ENCODE measurements around the gene RILPL1. TPM values are rescaled to one million over a fixed set of nuclear protein-coding genes. Genes with fewer than 3 reads are reported as not detected.
"Not testable (repeated sequence)": the region's sequence is repeated elsewhere in the genome, so short reads cannot be mapped to it uniquely, and the experiment has no call there.

The RILPL1 gene
- 1.6 TPM for polyA plus RNA-seq (2012; ENCODE audit: low read depth, missing spikeins)

GRCh38 chr12:123533672-123534643 lies at the start of gene RILPL1:
RILPL1 (minus strand) TSS chr12:123533719; CDS start chr12:123533482, 237 bp downstream.
- peak; percentile 70 for DNase-seq (ENCODE audit: insufficient read length, low spot score)
- TF ChIP-seq PAX5 (IDR thresholded peaks at IDR 0.05; ENCODE audit: insufficient read depth, low read length, severe bottlenecking) (no peak), POU2F2 (IDR thresholded peaks at IDR 0.05; ENCODE audit: low read depth, low read length) (no peak), POLR2A (IDR thresholded peaks at IDR 0.05; ENCODE audit: low read depth, low read length) (no peak), TAF1 (IDR thresholded peaks at IDR 0.05; ENCODE audit: low read depth, low read length) (no peak), POLR2AphosphoS5 (IDR thresholded peaks at IDR 0.05; ENCODE audit: low read depth, low read length) (no peak), SPI1 (IDR thresholded peaks at IDR 0.05; ENCODE audit: low read depth, low read length) (no peak)
- no peak for FAIRE-seq

GRCh38 chr12:123580772-123581171 lies 47.3 kb upstream of the RILPL1 start:
- DNase-seq (ENCODE audit: insufficient read length, low spot score) = no peak
- no peak for FAIRE-seq
- TF ChIP-seq POLR2AphosphoS5 (IDR thresholded peaks at IDR 0.05; ENCODE audit: low read depth, low read length) = no peak
- TF ChIP-seq SPI1 (IDR thresholded peaks at IDR 0.05; ENCODE audit: low read depth, low read length) = no peak

- FAIRE-seq; DNase-seq (ENCODE audit: insufficient read length, low spot score): not testable (repeated sequence)
These were observed 45.3 kb upstream of the RILPL1 start for GRCh38 chr12:123578829-123579228.

- TF ChIP-seq PAX5 (IDR thresholded peaks at IDR 0.05; ENCODE audit: insufficient read depth, low read length, severe bottlenecking) (no peak), POLR2AphosphoS5 (IDR thresholded peaks at IDR 0.05; ENCODE audit: low read depth, low read length) (no peak), TAF1 (IDR thresholded peaks at IDR 0.05; ENCODE audit: low read depth, low read length) (no peak), POLR2A (IDR thresholded peaks at IDR 0.05; ENCODE audit: low read depth, low read length) (no peak), SPI1 (IDR thresholded peaks at IDR 0.05; ENCODE audit: low read depth, low read length) (no peak), POU2F2 (IDR thresholded peaks at IDR 0.05; ENCODE audit: low read depth, low read length) (no peak)
- FAIRE-seq (no peak), DNase-seq (ENCODE audit: insufficient read length, low spot score) (no peak)
These were observed 44.7 kb upstream of the RILPL1 start for GRCh38 chr12:123578243-123578642.

GRCh38 chr12:123576611-123577010 lies 43.1 kb upstream of the RILPL1 start:
- FAIRE-seq (no peak), DNase-seq (ENCODE audit: insufficient read length, low spot score) (no peak)
- TF ChIP-seq PAX5 (IDR thresholded peaks at IDR 0.05; ENCODE audit: insufficient read depth, low read length, severe bottlenecking) = no peak
- no peak for TF ChIP-seq SPI1 (IDR thresholded peaks at IDR 0.05; ENCODE audit: low read depth, low read length)
- TF ChIP-seq TAF1 (IDR thresholded peaks at IDR 0.05; ENCODE audit: low read depth, low read length) = no peak
- TF ChIP-seq POLR2AphosphoS5 (IDR thresholded peaks at IDR 0.05; ENCODE audit: low read depth, low read length) = no peak
- TF ChIP-seq POLR2A (IDR thresholded peaks at IDR 0.05; ENCODE audit: low read depth, low read length) = no peak
- no peak for TF ChIP-seq POU2F2 (IDR thresholded peaks at IDR 0.05; ENCODE audit: low read depth, low read length)

GRCh38 chr12:123573870-123574269 lies 40.4 kb upstream of the RILPL1 start:
- no peak for FAIRE-seq
- DNase-seq (ENCODE audit: insufficient read length, low spot score) = no peak
- TF ChIP-seq POU2F2 (IDR thresholded peaks at IDR 0.05; ENCODE audit: low read depth, low read length) (no peak), TAF1 (IDR thresholded peaks at IDR 0.05; ENCODE audit: low read depth, low read length) (no peak), PAX5 (IDR thresholded peaks at IDR 0.05; ENCODE audit: insufficient read depth, low read length, severe bottlenecking) (no peak), POLR2A (IDR thresholded peaks at IDR 0.05; ENCODE audit: low read depth, low read length) (no peak), POLR2AphosphoS5 (IDR thresholded peaks at IDR 0.05; ENCODE audit: low read depth, low read length) (no peak), SPI1 (IDR thresholded peaks at IDR 0.05; ENCODE audit: low read depth, low read length) (no peak)

GRCh38 chr12:123572391-123572790 lies 38.9 kb upstream of the RILPL1 start:
- TF ChIP-seq TAF1 (IDR thresholded peaks at IDR 0.05; ENCODE audit: low read depth, low read length) = no peak
- no peak for TF ChIP-seq POLR2AphosphoS5 (IDR thresholded peaks at IDR 0.05; ENCODE audit: low read depth, low read length)
- no peak for TF ChIP-seq PAX5 (IDR thresholded peaks at IDR 0.05; ENCODE audit: insufficient read depth, low read length, severe bottlenecking)
- TF ChIP-seq POU2F2 (IDR thresholded peaks at IDR 0.05; ENCODE audit: low read depth, low read length) = no peak
- no peak for TF ChIP-seq SPI1 (IDR thresholded peaks at IDR 0.05; ENCODE audit: low read depth, low read length)
- TF ChIP-seq POLR2A (IDR thresholded peaks at IDR 0.05; ENCODE audit: low read depth, low read length) = no peak
- DNase-seq (ENCODE audit: insufficient read length, low spot score) = no peak
- no peak for FAIRE-seq

GRCh38 chr12:123571343-123571813 lies 37.9 kb upstream of the RILPL1 start:
- FAIRE-seq (no peak), DNase-seq (ENCODE audit: insufficient read length, low spot score) (no peak)
- no peak for TF ChIP-seq TAF1 (IDR thresholded peaks at IDR 0.05; ENCODE audit: low read depth, low read length)
- no peak for TF ChIP-seq PAX5 (IDR thresholded peaks at IDR 0.05; ENCODE audit: insufficient read depth, low read length, severe bottlenecking)
- TF ChIP-seq POU2F2 (IDR thresholded peaks at IDR 0.05; ENCODE audit: low read depth, low read length) = no peak
- no peak for TF ChIP-seq POLR2AphosphoS5 (IDR thresholded peaks at IDR 0.05; ENCODE audit: low read depth, low read length)
- no peak for TF ChIP-seq POLR2A (IDR thresholded peaks at IDR 0.05; ENCODE audit: low read depth, low read length)
- no peak for TF ChIP-seq SPI1 (IDR thresholded peaks at IDR 0.05; ENCODE audit: low read depth, low read length)

GRCh38 chr12:123559468-123559867 lies 25.9 kb upstream of the RILPL1 start:
- no peak for TF ChIP-seq SPI1 (IDR thresholded peaks at IDR 0.05; ENCODE audit: low read depth, low read length)
- no peak for TF ChIP-seq POU2F2 (IDR thresholded peaks at IDR 0.05; ENCODE audit: low read depth, low read length)
- no peak for FAIRE-seq
- DNase-seq (ENCODE audit: insufficient read length, low spot score) = no peak

GRCh38 chr12:123558487-123558886 lies 25.0 kb upstream of the RILPL1 start:
- not testable (repeated sequence) for FAIRE-seq; DNase-seq (ENCODE audit: insufficient read length, low spot score)

GRCh38 chr12:123554843-123555242 lies 21.3 kb upstream of the RILPL1 start:
- FAIRE-seq; DNase-seq (ENCODE audit: insufficient read length, low spot score): not testable (repeated sequence)

- DNase-seq (ENCODE audit: insufficient read length, low spot score); FAIRE-seq: not testable (repeated sequence)
These were observed 20.6 kb upstream of the RILPL1 start for GRCh38 chr12:123554136-123554535.
